HG03066 (cell line): ENCODE results near the gene EPHA6.

Experiments used
- ATAC-seq: cut with Tn5 transposase; IDR thresholded peaks from one replicate; pipeline ENCODE4 v1.9.1; 2021; ENCODE audit warnings: low read depth; ENCODE audit not compliant: unreplicated experiment

Gene EPHA6

DNA sequence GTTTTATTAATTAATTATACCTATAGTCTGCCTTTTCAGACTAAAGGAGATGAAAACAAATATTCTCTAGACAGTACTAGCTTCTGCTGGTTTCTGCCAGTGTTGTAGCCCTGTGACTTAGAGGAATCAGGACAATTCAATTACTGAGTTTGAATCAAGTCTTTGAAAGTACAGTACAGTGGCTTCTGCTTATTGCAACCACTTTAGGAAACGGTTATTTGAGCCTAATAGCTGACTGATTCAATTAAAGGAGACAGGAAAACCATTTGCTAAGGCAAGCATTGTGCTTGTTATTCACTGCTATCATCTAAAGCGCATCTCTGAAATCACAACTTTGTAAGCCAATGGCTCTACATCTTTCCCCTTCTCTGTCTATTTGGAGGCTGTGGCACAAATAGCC is 860.1 kb downstream of the EPHA6 start:
- no peak for ATAC-seq

DNA sequence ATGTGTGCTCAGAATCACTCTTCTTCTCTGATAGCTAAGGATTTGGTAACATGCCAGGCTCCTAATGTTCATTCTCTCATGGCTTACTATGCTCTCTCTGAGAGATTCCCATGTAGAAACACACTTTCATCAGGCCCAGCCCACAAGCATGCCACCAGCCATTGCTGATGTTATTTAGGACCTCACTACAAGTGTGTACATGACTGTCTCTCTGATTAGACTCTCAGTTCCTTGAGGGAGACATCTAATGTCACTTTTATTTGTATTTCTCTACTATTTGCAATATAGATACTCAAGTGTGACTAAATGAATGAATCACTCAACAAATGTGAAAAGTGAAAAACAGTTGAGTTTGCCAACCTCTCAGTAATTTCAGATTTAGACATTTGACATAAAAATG is 865.8 kb downstream of the EPHA6 start:
- no peak for ATAC-seq

- no peak for ATAC-seq
These were observed 866.3 kb downstream of the EPHA6 start for GRCh38 chr3:97680696-97681095.

- ATAC-seq = no peak
These were observed 870.1 kb downstream of the EPHA6 start for GRCh38 chr3:97684490-97684889.

DNA sequence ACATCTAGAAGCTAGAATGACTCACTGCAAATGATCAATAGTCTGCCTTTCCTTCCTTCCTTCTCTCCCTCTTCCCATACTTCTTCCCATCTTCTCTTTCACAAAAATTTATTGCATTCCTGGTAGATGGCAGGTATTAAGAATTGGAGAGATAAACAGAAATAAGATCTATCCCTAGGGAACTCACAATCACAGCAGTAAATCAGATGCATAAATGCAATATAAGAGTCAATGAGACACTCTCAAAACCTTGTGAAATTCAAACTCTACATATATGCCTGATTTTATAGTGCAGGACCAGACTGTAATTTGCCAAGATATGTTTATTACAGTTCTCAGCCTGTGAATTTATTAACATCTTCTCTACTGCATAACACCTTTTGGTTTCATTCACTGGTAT is 871.9 kb downstream of the EPHA6 start:
- ATAC-seq = no peak

- no peak for ATAC-seq
These were observed 873.3 kb downstream of the EPHA6 start for GRCh38 chr3:97687734-97688133.

- no peak for ATAC-seq
These were observed 874.7 kb downstream of the EPHA6 start for GRCh38 chr3:97689111-97689510.

DNA sequence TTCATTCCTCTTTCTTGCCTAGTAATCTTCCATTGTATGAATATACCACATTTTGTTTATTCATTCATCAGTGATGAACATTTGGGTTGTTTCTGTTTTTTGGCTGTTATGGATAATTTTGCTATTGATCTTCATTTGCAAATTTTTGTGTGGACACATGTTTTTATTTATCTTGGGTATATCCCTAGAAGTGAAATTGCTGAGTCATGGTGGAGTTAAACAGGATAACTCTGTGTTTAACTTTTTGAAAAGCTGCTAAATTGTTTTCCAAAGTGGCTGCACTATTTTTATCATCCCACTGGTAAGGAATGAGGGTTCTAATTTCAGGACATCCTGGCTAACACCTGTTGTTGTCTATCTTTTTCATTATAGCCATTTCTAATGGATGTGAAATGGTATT is 875.6 kb downstream of the EPHA6 start:
- ATAC-seq = no peak

DNA sequence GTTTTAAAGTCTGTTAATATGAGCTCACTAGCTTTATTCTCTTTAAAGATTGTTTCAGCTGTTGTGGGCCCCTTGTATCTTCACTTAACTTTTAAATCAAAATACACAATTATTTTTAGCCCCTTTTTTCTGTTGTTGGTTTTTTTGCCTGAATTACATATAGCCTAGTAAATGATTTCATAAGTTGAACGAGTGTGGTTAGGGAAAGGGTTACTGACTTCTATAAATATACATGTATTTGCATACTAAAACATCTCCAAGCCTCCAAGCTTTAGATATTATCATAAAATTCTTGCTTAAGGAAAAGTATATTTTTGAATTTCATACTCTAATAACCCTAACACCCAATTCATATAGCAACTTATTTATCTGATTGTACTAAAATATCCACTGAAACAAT is 877.0 kb downstream of the EPHA6 start:
- ATAC-seq = no peak

- ATAC-seq = no peak
These were observed 878.0 kb downstream of the EPHA6 start for GRCh38 chr3:97692389-97692788.

DNA sequence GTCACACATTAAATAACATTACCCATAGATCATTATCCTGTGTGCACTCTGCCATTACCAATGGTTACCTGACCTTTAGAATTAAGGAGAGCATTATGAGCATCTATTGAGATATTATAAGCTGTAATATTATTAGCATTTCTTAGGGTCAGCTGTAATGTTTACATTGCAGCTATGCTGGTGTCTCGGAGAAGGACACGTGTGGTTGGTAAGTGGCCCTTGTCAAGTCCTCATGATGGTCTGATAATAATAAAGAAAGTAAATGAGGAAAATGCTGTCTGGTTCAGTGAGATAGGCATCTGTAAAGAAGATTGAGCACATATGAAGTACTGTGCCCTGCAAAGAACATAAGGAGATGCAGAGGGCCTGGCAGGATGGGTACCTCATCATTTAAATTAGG is 878.4 kb downstream of the EPHA6 start:
- ATAC-seq = no peak

DNA sequence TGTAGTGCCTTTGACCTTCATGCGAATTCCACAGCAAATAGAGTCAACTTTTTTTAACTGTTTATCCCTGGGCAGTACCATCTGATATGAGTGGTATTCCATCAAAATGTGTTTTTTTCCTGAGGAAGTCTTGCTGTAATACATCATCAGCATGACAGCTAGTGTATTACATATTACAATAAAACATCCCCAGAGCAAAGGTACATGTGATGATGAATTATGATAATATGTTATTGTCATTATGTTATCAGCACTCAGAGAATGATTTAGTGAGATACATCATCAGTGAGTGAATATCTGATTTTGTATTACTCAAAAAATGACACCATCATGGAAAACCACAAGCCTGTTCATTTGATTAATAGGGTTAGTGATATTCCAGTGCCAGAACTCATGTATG is 880.5 kb downstream of the EPHA6 start:
- ATAC-seq = no peak

DNA sequence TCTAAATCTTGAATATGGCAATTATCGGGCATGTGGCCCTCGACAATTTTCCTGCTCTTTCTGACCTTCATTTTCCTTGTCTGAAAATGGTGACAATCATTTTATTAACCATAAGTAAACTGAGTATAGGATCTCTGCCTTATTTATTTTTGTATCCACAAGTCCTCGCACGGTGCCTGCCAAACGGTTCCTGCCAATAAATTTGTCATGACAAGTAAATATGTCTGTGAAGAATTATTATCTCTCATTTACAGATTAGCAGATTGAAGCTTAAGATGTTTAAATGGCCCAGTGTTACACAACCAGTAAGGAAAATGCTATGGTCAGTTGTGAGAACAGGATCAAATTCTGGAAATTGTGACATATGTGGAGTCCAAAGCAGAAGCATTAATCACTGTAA is 884.3 kb downstream of the EPHA6 start:
- ATAC-seq = no peak

GRCh38 chr3:97699889-97700288 is 885.5 kb downstream of the EPHA6 start:
- ATAC-seq = no peak

GRCh38 chr3:97705764-97706163 is 891.4 kb downstream of the EPHA6 start:
- no peak for ATAC-seq

DNA sequence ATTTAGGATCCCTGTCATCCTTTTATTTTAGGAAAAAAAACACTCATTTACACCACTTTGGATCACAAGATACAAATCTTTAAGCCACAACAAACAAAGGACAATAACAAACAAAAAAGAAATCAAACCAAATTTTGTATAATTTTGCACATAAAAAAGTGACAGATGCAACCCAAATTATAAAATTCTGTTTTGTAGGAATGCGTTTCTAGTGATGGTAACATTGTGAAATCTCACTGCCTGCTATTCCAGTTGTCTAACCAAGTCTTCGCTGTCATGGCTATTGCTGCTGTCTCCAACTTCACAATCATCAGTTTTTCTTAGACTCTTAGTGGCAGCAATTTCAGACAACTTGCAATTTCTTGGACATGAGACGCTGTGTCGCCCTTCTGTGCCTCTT is 891.8 kb downstream of the EPHA6 start:
- no peak for ATAC-seq

DNA sequence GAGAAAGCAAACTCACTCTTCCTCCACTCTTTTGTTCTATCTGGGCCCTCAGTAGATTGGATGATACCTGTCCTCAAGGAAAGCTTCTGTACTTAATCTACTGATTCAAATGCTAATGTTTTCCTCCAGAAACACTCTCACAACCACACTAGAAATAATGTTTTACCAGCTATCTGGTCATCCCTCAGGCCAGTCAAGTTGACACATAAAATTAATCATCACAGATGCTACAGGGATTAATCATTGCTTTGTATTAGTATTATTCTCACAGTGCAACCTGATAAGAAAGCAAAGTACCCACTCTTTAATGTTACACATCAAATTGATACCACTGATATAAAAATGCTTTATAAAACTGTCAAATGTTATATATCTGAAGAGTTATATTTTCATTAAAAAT is 897.3 kb downstream of the EPHA6 start:
- no peak for ATAC-seq

DNA sequence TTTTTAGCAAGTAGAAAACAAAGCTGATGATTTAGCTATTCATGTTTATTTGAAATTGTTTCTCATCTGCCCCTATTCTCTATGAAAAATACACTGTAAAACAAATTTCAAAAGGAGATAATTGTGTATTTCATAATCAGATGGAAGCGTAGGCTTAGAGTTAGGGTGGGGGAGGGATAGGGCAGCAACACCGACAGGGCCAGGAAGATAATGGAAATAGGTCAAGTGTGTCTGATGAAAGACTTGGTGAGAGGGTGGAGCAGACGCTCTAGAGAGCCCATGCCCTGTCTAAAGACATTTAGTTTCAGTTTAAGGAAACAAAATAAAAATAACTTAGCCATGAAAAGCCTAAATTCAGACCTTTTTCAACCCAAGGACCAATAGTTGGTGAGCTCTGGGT is 898.5 kb downstream of the EPHA6 start:
- no peak for ATAC-seq

DNA sequence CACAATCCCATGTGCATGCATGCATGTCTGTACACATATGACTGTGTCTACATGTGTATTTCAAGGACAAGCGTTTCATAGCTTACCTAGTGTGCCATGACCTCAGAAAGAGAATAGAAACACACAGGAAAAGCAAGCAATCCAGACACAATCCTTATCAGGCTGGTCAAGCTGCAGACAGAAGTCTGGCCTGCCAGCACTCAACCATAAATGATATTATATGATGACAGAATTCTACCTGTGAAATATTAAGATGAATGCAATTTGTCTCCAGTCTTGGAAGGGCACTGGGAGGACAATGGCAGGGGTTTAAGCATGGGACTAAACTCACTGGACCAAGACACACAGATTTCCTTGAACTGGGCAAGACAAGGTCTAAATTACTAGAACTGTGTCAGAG is 899.2 kb downstream of the EPHA6 start:
- ATAC-seq = no peak

- ATAC-seq = peak; percentile 91
These were observed 904.9 kb downstream of the EPHA6 start for GRCh38 chr3:97719156-97719821.

GRCh38 chr3:97720417-97720816 is 906.0 kb downstream of the EPHA6 start:
- no peak for ATAC-seq

DNA sequence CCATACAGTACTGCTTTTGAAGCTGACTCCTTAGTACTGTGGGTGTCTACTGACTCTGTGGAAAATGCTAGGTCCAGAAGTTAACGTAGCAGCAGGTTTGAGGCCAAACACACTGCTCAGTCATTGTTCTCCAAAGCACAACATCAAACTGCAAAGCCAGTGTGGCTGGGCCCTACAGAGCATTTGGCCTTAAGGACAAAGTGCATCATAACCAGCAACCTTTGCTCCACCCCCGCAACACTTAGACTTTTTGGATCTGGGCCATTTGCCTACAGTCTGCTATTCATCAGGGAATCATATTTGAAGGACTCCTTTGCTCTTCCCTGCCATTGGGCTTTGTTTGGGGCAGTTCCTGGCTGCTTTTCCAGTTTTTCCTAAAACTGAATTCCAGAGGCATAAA is 907.1 kb downstream of the EPHA6 start:
- ATAC-seq = no peak

DNA sequence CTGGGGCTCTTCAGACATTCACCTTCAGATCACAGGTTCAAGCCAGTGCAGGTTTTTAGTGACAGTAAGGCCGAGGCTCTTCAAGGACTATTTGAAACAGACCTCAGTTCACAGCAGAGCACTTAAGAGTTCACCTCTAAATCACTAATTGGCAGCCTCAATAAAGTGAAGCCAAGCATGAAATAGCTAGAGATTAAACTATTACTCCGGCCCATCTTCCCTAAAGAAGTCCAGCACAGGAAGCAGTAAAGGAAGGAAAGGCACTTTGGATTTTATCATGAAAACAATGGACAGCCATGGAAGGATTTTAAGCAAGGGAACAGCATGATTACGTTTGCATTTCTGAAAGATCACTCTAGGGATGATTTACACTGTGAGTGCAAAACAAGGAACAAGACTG is 922.5 kb downstream of the EPHA6 start:
- ATAC-seq = no peak
